Measurements from ENCODE around the gene ZCCHC4. TPM values are rescaled to one million over a fixed set of nuclear protein-coding genes. Genes with fewer than 3 reads are reported as not detected.

The ZCCHC4 gene
- total and polyA plus RNA-seq, 2 of the 8 experiments (the other 6 are each of a cell fraction or from before 2014, with no cell fraction given) = 9.8 to 12.5 TPM

DNA sequence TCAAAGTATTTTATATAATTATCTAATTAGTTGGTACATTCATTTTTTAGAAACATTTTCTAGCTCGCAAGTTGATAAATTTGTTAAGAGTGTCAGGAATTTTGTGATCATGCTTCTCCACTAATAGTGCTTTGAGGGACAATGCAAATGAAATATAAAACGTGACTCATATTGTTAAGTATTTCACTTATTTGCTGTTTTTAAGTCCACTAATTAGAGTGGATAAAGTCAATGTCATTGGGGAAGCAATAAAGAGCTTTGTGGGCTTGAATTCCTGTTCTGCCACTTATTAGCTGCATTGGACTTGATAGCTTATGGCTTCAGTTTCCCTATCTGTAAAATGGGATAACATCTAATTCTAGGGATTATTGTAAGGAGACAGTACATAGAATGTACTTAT lies 38.0 kb downstream of the ZCCHC4 start:
- H3K4ac ChIP-seq (replicated peaks; ENCODE audit: insufficient read length, low read depth, low read length) = no peak overlapping the region
- no peaks in the 10 kb centered on the region for H3K79me2 ChIP-seq (ENCODE audit: control insufficient read depth in 1 of 2, insufficient read depth in 2 of 2, low read length in 2 of 2)
- no peak overlapping the region for H2AK5ac ChIP-seq (ENCODE audit: low read depth, low read length)
- FAIRE-seq (no peak), DNase-seq (ENCODE audit: low read depth in 1 of 2, low spot score in 2 of 2) (no peak)
- H3K79me1 ChIP-seq (ENCODE audit: low read depth, low read length) = no peaks in the 10 kb centered on the region; the same call in 1 of the 2 replicates
- H2BK15ac ChIP-seq (ENCODE audit: low read length) = no peak overlapping the region
- no peaks in the 10 kb centered on the region for H3K23me2 ChIP-seq (ENCODE audit: low read depth, low read length)
- no peak overlapping the region for H2BK12ac ChIP-seq (ENCODE audit: low read depth, low read length)
- no peak overlapping the region for H2BK5ac ChIP-seq (ENCODE audit: low read depth, low read length)
- ChIA-PET CTCF (ENCODE audit: partially characterized antibody) (interaction anchor here (0.6 to 4.6 kb wide), 5 partner anchors 9 to 220 kb away, joined by 3 to 27 read pairs (median 3); partner anchors contain the start of gene ZCCHC4), POLR2A (ENCODE audit: partially characterized antibody) (no interaction called here)
- no peaks in the 10 kb centered on the region for H3K4me1 ChIP-seq (replicated peaks in 1 of 4; ENCODE audit: control insufficient read depth in 3 of 4, insufficient read depth in 4 of 4, low read length in 3 of 4)
- no peak overlapping the region for H3K4me3 ChIP-seq (ENCODE audit: extremely low read depth in 1 of 4, insufficient read depth in 2 of 4, low read depth in 3 of 4, low read length in 4 of 4)
- no peaks in the 10 kb centered on the region for H3K27me3 ChIP-seq (replicated peaks in 1 of 4; ENCODE audit: control insufficient read depth in 3 of 4, extremely low read depth in 1 of 4, insufficient read depth in 3 of 4, low read length in 3 of 4)
- H3K9me3 ChIP-seq (ENCODE audit: insufficient read depth in 2 of 2, low read depth in 1 of 2, low read length in 1 of 2) = no peaks in the 10 kb centered on the region
- no peak overlapping the region for H4K5ac ChIP-seq (ENCODE audit: insufficient read length, low read depth, low read length)
- H3K4me2 ChIP-seq (ENCODE audit: insufficient read depth in 1 of 2, low read depth in 2 of 2, low read length in 2 of 2) = no peak overlapping the region
- 83% methylated on average over 2 of the region's 2 CpGs; no CpG with 5 or more reads in 1 of the 2 experiments for WGBS, 2 experiments (ENCODE audit: extremely low coverage in 1 of 2, insufficient coverage in 1 of 2, insufficient read length in 1 of 2, insufficient replicate concordance in 2 of 2, low coverage in 1 of 2, low lambda C conversion rate in 2 of 2, missing lambda C conversion rate in 1 of 2)
- no peaks in the 10 kb centered on the region for H4K20me1 ChIP-seq (replicated peaks in 1 of 2; ENCODE audit: control insufficient read depth in 1 of 2, insufficient read depth in 2 of 2, low read length in 2 of 2)
- H4K8ac ChIP-seq (ENCODE audit: extremely low read depth, insufficient read depth, low read length) = no peak overlapping the region
- H3K36me3 ChIP-seq (ENCODE audit: control insufficient read depth in 2 of 4, insufficient read depth in 4 of 4, low read length in 3 of 4) = no peaks in the 10 kb centered on the region
- no peak overlapping the region for H3K9ac ChIP-seq (replicated peaks in 1 of 4; ENCODE audit: extremely low read depth in 1 of 4, low read depth in 3 of 4, low read length in 3 of 4)
- H3K27ac ChIP-seq (ENCODE audit: low read depth, low read length) = no peak overlapping the region
- no peak overlapping the region for H2AFZ ChIP-seq (ENCODE audit: low read length)
- H3K23ac ChIP-seq (ENCODE audit: insufficient read length) = no peak overlapping the region
- no peak overlapping the region for H4K91ac ChIP-seq (replicated peaks; ENCODE audit: insufficient read length, low read length)
- no peak overlapping the region for H3K14ac ChIP-seq (ENCODE audit: insufficient read length)
- no peak overlapping the region for H3K56ac ChIP-seq (replicated peaks; ENCODE audit: insufficient read length, low read depth, low read length)
- no peak overlapping the region for H2BK20ac ChIP-seq (ENCODE audit: low read length)
- no peak overlapping the region for H3K18ac ChIP-seq (ENCODE audit: extremely low read depth, low read length)
- H2BK120ac ChIP-seq (replicated peaks; ENCODE audit: low read depth, low read length) = no peak overlapping the region
- TF ChIP-seq SIN3A (conservative IDR thresholded peaks at IDR 0.05 in 1 of 2, IDR thresholded peaks at IDR 0.05 in 1 of 2; ENCODE audit: low read depth in 1 of 2, low read length in 2 of 2) (no peak), BRCA1 (IDR thresholded peaks at IDR 0.05; ENCODE audit: low read depth, low read length) (no peak), CBX5 (IDR thresholded peaks at IDR 0.05; ENCODE audit: low read depth, low read length) (no peak), GABPA (IDR thresholded peaks at IDR 0.05; ENCODE audit: borderline replicate concordance, insufficient read depth, low read length) (no peak), SIRT6 (IDR thresholded peaks at IDR 0.05; ENCODE audit: low read length) (no peak), POLR2AphosphoS5 (IDR thresholded peaks at IDR 0.05; ENCODE audit: low read depth, low read length) (no peak), POLR2A (IDR thresholded peaks at IDR 0.05; ENCODE audit: control extremely low read depth in 1 of 2, low read depth in 2 of 2, low read length in 2 of 2) (no peak), SRF (IDR thresholded peaks at IDR 0.05; ENCODE audit: low read depth, low read length) (no peak), BACH1 (IDR thresholded peaks at IDR 0.05; ENCODE audit: low read length) (no peak), RFX5 (IDR thresholded peaks at IDR 0.05; ENCODE audit: borderline replicate concordance, low read depth, low read length) (no peak), CEBPB (IDR thresholded peaks at IDR 0.05; ENCODE audit: low read depth, low read length) (no peak), HDAC6 (IDR thresholded peaks at IDR 0.05; ENCODE audit: low read depth, low read length) (no peak)
- TF ChIP-seq, protein P1, sequence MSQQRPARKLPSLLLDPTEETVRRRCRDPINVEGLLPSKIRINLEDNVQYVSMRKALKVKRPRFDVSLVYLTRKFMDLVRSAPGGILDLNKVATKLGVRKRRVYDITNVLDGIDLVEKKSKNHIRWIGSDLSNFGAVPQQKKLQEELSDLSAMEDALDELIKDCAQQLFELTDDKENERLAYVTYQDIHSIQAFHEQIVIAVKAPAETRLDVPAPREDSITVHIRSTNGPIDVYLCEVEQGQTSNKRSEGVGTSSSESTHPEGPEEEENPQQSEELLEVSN (IDR thresholded peaks at IDR 0.05) = no peak
- TF ChIP-seq, protein P2, sequence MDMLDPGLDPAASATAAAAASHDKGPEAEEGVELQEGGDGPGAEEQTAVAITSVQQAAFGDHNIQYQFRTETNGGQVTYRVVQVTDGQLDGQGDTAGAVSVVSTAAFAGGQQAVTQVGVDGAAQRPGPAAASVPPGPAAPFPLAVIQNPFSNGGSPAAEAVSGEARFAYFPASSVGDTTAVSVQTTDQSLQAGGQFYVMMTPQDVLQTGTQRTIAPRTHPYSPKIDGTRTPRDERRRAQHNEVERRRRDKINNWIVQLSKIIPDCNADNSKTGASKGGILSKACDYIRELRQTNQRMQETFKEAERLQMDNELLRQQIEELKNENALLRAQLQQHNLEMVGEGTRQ (IDR thresholded peaks at IDR 0.05; ENCODE audit: low read length) = no peak
